ENCODE results near the gene LRRFIP1.
"Not testable (repeated sequence)": the region's sequence is repeated elsewhere in the genome, so short reads cannot be mapped to it uniquely, and the experiment has no call there.

LRRFIP1 gene

DNA sequence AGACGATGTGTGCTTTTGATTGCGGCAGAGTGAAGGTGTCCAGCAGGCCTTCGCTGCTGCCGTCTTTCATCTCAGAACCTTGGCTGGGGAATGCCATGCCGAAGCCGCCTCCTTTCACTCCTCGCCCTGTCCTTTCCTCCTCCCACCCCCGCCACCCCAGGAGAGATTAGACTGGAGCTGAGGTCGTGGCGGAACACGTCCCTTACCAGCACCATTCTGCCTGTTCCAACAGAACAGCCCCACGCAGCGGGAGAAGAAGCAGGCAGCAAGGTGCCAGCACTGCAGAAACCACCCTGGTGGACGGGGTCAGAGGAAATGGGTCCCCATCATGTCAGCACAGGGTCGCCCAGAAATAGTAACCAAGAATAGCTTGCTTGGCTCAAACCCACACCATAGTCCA is 146.4 kb downstream of the LRRFIP1 start:
- DNase-seq = no peak
- in situ Hi-C loops (cut with MboI; ENCODE audit: low pct_unique_long_range_greater_than_20kb, low sequenced_read_pairs) = no loop called here

DNA sequence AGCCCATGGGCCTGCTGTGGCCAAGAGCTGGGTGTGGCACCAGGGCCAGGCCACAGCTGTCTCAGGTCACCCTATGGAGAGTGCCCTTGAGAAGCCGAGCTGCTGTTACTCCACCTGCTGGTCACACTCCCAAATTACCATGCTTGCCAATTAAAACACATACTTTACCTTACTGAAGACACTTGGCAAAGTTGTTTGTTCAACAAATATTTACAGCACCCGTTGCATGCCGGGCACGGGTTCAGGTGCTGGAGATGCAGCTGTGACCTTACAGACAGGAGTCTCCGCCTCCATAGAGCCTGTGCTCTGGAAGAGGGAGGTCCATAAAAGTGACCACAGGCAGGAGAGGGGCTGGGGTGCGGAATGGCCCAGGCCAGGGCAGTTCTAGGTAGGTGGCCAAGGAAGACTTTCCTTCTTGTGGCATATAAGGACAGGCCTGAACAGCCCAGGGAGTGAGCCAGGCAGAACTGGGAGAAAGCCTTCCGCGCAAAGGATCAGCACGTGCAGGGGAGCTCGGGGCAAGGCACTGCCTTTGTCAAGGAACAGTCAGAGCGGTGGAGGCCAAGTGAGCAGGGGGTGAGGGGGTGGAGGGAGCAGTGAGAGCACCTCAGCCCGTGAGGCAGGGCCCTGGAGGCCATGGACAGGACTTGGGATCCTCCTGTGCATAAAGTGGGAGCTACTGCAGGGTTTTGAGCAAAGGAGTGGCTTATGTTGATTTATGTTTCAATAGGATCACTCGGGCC is 147.6 kb downstream of the LRRFIP1 start:
- peak; percentile 64 for DNase-seq
- in situ Hi-C loops (cut with MboI; ENCODE audit: low pct_unique_long_range_greater_than_20kb, low sequenced_read_pairs) = no loop called here

DNA sequence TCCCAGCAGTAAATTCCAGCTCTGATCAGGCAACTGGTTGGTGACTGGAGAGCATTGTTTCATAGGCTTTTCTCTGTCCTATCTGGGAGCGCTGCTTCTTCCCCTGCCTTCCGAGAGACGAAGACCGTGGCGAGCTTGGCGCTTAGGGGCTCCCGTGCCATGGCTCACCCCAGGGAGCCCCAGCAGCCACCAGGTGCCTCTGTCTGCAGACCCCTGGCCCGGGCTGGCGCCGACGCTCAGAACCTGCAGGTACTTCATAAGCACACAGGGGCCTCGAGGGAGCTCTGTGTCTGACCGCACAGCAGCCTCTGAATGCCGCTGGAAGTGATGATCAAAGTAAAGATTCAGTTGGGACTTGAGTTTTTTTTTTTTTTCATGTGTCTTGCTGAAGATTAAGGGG is 152.1 kb downstream of the LRRFIP1 start:
- in situ Hi-C loops (cut with MboI; ENCODE audit: low pct_unique_long_range_greater_than_20kb, low sequenced_read_pairs) = no loop called here
- no peak for DNase-seq

DNA sequence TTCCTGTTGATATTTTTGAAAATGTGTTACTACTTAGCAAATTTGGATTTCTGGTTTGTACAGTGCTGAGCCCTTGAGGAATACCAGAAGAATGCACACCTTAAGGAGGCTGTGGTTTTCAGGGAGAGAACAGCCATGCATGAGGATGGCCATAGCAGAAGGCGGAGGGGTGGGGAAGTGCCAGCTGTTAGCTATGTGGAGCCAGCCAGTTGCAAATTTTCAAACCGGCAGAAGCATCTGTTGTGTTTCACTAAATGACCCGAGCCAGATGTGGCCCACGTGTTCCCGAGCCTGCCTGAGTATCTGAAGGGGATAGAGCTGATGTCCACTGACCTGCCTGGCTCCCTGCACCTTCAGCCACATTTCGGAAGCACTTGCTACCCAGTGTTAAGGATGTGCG is 154.8 kb downstream of the LRRFIP1 start:
- in situ Hi-C loops (cut with MboI; ENCODE audit: low pct_unique_long_range_greater_than_20kb, low sequenced_read_pairs) = no loop called here
- no peak for DNase-seq

DNA sequence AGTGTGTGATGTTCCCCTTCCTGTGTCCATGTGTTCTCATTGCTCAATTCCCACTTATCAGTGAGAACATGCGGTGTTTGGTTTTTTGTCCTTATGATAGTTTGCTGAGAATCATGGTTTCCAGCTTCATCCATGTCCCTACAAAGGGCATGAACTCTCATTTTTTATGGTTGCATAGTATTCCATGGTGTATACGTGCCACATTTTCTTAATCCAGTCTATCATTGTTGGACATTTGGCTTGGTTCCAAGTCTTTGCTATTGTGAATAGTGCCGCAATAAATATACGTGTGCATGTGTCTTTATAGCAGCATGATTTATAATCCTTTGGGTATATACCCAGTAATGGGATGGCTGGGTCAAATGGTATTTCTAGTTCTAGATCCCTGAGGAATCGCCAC is 156.3 kb downstream of the LRRFIP1 start:
- DNase-seq; in situ Hi-C loops (cut with MboI; ENCODE audit: low pct_unique_long_range_greater_than_20kb, low sequenced_read_pairs): not testable (repeated sequence)

DNA sequence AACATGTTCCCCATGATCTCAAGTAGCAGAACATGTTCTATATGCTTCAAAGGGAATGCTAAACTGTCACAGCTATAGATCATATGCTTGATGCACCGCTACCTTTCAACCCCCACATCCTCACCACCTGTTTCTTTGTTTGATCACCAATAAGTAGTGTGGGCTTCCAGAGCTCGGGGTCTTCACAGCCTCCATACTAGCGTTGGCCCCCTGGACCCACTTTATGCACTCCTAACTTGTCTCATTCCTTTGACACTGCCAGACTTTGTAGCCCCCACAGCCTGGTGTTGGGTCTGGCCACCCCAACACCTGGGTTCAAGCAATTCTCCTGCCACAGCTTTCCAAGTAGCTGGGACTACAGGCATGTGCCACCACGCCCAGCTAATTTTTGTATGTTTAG is 159.5 kb downstream of the LRRFIP1 start:
- in situ Hi-C loops (cut with MboI; ENCODE audit: low pct_unique_long_range_greater_than_20kb, low sequenced_read_pairs) = no loop called here
- no peak for DNase-seq

DNA sequence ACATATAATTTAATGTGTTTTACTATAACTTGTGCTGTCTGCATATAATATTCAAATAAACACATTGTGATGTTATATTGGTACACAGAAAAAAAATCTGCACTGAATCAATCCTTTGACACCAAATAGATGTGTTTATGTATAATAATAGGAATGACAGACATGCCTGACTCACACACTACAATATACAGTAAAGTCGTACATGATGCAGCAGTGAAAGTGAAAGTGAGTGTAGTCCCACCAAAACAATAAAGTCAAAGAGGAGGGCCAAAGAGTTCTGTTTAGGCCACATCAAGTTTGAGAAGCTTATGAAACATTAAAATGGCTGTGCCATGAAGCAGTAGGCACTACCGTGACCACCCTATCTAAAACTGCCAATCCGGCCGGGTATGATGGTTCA is 163.0 kb downstream of the LRRFIP1 start:
- DNase-seq = no peak
- in situ Hi-C loops (cut with MboI; ENCODE audit: low pct_unique_long_range_greater_than_20kb, low sequenced_read_pairs) = no loop called here

DNA sequence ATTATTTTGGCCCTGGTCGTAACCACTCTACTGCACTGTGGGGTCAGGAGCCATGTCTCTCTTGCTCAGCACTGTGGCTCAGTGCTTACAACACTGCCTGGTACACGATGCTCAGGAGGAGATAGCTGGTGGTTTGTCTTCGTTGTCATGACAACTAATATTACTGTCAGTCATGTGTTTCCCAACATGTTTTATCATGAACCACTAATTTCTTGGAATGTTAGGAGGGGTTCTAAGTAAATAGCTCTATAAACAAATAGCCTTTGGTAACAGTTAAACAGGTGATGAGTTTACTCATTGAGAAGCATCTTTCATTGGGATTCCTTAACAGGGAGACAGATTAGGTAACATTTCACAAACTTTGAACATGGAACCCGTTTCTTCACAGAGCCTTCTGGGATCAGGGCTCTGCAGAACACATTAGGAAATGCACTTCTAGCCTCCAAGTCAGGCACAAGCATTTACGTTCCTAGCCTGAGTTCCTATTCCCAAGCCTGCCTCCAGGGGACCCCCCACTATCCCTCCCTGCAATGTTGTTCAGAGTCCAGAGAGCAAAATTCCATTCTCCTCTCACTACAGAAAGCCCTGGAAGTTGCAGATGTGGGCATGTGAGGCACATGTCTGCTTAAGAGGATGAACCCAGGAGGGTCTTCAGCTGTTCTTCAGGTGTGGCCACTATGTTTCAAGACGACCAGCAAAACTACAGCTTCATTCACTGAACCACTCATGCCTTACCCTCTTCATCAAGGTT is 164.8 kb downstream of the LRRFIP1 start:
- in situ Hi-C loops (cut with MboI; ENCODE audit: low pct_unique_long_range_greater_than_20kb, low sequenced_read_pairs) = no loop called here
- peak; percentile 3 for DNase-seq

DNA sequence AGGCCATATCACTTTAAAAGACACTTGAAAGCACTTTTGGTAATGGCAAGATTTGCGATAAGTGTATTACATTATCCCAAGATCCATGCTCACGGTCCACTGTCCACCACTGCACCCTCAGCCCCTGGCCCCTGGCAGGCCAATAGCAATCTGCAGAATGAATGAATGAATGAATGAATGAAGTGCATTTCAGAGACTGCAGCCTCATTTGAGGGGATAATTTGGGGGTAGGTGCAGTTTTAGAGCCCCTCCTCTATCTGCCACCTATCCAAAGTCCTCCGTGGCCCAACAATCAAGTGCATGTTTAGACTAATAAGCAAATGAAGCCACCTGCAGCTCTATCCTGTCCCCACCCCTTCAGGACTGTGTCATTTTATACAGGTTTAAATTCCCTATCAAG is 169.9 kb downstream of the LRRFIP1 start:
- in situ Hi-C loops (cut with MboI; ENCODE audit: low pct_unique_long_range_greater_than_20kb, low sequenced_read_pairs) = no loop called here
- no peak for DNase-seq

DNA sequence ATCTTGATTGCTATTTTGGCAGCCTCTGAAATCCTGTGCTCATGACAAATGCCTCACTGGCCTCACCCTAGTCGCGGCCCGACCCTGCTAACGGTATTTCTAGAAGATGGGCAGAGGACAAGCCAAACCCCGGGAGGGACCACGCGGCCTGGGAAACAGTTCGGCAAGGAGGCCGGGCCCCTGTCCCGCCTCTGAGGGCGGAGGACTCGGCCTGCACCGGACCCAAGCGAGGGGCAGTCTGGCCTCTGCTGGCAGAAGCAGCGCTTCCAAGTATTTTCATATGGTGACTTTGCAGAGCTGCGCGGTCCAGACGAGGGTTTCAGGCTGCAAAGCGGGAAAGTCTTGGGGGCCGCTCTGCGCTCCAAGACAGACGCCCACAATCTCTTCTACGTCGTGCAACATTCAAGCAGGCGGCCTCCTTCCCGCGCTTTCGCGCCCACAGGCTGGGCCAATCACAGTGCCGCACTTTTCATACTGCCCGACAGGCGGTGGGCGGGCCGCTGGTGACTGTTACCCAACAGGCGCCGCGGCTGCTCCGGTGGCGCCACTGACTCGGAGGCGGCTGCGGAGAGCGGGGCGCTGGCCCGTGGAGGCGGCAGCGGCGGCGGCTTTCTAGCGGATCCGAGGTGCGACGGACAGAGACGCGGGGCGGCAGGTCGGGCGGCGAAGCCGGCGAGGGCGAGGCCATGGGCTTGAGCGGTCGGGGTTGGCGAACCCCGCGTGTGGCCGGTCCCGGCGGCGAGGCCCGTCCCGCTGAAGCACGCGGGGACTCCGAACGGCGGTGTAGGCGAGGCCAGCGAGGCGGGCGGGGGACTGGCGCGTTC is 171.1 kb downstream of the LRRFIP1 start, which contains the start of gene RBM44:
RBM44 (plus strand) TSS at position 544 of the 824 bp plus-strand sequence. CDS start 14,831 bp downstream, outside the sequence.
- in situ Hi-C loops (cut with MboI; ENCODE audit: low pct_unique_long_range_greater_than_20kb, low sequenced_read_pairs) = no loop called here
- no peak for DNase-seq

DNA sequence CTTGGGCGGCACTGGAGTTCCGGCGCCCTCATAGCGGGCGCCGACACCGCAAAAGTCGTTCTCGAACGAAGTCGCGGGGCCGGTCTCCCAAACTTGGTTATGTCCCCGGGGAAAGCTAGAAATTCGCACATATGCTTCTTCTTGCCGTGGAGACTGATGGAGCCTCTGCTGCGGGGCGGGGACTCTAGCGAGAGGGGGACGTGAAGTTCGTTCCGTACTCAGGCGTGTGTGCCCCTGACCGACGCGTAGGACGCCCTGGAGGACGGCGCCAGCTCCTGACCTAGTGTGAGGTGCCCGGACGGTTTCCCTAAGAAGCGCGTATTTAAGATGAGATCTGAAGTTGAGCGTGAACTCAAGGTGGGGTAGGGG is 171.7 kb downstream of the LRRFIP1 start:
- no peak for DNase-seq
- in situ Hi-C loops (cut with MboI; ENCODE audit: low pct_unique_long_range_greater_than_20kb, low sequenced_read_pairs) = no loop called here

DNA sequence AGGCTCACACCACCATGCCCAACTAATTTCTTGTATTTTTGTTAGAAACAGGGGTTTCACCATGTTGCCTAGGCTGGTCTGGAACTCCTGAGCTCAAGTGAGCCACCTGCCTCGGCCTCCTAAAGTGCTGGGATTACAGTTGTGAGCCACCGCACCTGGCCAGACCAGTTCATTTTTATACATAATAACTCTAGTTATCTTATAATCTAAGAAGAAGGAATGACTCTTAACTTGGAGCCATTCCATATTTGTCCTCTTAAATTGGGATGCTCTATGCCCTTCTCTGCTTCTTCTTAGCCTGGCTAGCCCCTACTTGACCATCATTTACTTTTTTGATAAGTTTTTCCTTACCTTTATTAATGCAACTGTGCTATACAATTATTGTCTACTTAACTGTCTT is 174.1 kb downstream of the LRRFIP1 start:
- in situ Hi-C loops (cut with MboI; ENCODE audit: low pct_unique_long_range_greater_than_20kb, low sequenced_read_pairs) = no loop called here
- DNase-seq = no peak

DNA sequence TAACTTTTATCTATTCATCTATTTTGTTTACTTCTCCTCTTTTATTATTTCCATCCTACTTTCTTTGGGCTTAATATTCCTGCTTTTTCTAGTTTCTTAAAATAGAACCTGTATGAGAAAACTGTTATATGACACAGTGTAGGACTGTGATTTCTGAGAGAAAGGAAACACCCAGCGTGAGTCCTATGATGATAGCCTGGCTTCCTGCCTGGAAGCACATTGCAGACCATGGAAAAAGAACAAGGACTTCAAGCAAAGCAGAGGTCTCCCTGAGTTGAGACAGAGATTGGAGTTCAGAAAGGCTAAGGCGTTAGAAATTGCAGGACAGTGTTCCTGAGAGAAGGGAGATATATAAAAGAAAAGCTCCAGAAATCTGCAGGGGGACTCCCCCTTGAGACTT is 178.9 kb downstream of the LRRFIP1 start:
- in situ Hi-C loops (cut with MboI; ENCODE audit: low pct_unique_long_range_greater_than_20kb, low sequenced_read_pairs) = no loop called here
- DNase-seq = no peak

DNA sequence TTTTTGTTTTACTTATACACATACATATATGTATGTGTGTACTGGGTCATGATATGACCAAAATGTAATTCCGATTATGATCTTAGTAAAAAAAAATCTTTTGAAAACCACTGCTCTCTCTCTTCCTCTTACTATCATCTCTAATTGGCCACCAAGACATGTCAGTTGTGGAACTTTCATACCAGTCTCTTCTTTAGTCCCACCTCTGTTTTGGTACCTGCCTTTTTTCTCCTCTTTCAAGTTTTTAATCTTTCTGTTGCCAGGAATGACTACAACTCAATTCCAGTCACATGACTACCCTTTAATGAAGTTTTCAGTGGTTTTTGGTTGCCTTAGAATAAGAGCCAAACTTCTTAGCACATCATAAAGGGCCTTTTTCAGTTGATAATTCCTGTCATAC is 188.2 kb downstream of the LRRFIP1 start:
- in situ Hi-C loops (cut with MboI; ENCODE audit: low pct_unique_long_range_greater_than_20kb, low sequenced_read_pairs) = no loop called here
- no peak for DNase-seq

DNA sequence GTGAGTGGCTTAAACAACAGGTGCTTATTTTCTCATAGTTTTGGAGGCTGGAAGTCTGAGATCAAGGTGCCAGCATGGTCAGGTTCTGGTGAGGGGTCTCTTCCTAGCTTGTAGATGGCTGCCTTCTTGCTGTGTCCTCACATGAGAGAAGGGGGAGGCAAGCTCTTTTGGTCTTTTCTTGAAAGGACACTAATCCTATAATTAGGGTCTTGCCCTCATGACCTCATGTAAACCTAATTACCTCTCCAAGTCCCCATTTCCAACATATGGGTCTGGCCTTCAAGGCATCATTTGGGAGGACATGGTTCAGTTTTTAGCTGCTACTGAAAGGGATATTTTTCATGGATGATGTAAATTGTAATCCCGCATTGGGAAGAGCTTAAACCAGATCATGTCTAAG is 189.1 kb downstream of the LRRFIP1 start:
- no peak for DNase-seq
- in situ Hi-C loops (cut with MboI; ENCODE audit: low pct_unique_long_range_greater_than_20kb, low sequenced_read_pairs) = no loop called here

DNA sequence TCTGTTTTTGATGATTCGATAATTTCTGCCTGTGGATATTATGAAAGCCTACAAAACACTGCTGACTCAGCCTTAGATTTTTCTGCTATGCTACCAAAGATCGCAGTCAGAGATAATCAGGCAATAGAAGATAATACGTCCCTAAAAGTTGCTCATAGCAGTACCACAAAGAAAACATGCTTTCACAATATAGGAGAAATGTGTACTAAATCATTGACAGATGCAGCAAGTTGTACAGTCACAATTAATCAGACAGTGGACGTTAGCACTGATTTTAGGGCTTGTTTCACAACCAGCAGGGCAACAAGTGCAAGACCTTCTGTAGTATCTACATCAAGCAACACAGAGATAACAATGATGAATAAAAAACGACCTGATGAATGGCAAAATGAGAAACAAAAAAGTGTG is 190.7 kb downstream of the LRRFIP1 start:
- in situ Hi-C loops (cut with MboI; ENCODE audit: low pct_unique_long_range_greater_than_20kb, low sequenced_read_pairs) = no loop called here
- no peak for DNase-seq

DNA sequence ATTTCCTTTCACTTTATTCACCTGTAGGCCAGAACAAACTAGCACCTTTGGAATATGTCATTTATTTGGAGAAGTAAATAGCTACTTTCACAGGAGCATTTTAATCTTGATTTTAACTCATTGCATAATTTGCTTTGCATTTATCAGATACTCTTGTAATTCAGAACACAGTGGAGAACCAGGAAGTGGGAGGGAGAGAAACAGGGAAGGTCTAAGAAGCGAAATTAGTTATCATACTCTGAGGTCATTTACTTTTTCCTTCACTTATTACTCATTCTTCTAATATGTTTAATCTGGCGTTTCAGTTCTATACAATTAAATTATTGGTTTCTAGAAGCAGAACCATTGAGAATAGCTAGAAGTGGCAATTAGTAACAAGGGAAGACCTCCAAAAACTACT is 191.8 kb downstream of the LRRFIP1 start:
- no peak for DNase-seq
- in situ Hi-C loops (cut with MboI; ENCODE audit: low pct_unique_long_range_greater_than_20kb, low sequenced_read_pairs) = no loop called here

DNA sequence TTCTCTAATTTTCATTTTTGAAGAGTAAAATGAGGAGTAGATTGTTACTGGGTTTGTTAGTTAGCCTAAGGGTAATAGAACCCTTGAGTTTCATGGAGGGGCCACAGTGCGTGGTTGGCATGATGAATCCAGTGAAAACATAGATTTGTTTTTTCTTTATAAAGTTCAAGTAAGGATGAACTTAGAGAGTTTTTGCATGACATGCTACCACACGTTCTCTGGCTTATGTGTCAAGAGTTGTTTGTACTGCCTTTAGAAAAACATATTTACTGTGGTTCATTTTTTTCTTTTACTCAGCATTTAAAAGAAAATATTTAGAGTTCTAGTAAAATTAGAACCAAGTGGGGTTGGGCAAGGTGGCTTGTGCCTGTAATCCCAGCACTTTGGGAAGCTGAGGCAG is 193.0 kb downstream of the LRRFIP1 start:
- no peak for DNase-seq
- in situ Hi-C loops (cut with MboI; ENCODE audit: low pct_unique_long_range_greater_than_20kb, low sequenced_read_pairs) = no loop called here

DNA sequence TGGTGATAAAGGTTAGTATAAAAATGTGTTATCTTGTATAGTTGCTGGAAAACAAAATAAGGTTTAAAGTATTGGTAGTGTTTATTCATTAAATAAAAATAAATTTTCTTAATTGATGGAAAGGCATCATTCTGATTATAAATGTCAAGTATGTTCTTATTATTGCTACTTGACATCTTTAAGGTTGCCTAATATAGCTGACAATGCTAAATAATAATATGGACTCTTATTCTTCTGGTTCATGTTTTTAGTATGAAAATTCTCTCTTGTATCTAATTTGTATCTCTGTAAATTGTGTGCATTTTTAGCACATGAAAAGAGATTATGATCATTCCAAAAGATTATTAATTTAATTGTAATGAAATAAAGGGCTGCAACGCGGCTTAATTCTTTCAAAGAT is 196.2 kb downstream of the LRRFIP1 start:
- in situ Hi-C loops (cut with MboI; ENCODE audit: low pct_unique_long_range_greater_than_20kb, low sequenced_read_pairs) = no loop called here
- no peak for DNase-seq

DNA sequence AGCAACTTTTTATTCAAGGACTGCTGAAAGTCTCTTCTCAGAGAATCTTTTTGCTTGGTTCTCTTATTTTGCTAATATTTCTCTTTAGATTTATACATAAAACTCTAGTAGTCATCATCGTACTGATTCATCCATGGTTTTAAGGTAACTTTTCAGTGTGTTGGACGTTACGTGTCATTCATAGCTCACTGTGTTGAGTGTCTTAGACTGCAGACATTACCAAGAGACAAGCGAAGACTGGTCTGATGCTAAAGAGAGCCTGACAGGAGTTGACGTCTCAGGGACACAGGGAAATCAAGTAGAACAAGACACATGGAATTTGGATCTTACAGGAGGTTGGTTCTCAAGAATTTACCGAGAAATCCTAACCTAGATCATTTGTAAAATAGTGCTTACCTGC is 196.7 kb downstream of the LRRFIP1 start:
- in situ Hi-C loops (cut with MboI; ENCODE audit: low pct_unique_long_range_greater_than_20kb, low sequenced_read_pairs) = no loop called here
- DNase-seq = no peak

All from KBM-7 (cell line).